Esophagus squamous epithelium (tissue), 5 donors: ENCODE measurements around the gene SARNP. TPM values are rescaled to one million over a fixed set of nuclear protein-coding genes. Genes with fewer than 3 reads are reported as not detected.

Experiments
- DNase-seq: peaks from one replicate; lab custom pipeline; 2025; lab: John Stamatoyannopoulos, UW
- H3K27ac ChIP-seq, 4 donors: fragments of 200-600 bp; sonication (generic); one replicate each; pipeline ENCODE4 v1.5.1; 2016 to 2019; ENCODE audit warnings: mild to moderate bottlenecking in 1 of 4
- H3K27me3 ChIP-seq, 4 donors: fragments of 200-600 bp; sonication (generic); 1 replicate in 3 of 4; 2 replicates in 1 of 4; pipeline versions ENCODE4 v1.5.1 to v1.6.0; 2017 to 2021; ENCODE audit warnings: antibody characterized with exemption in 1 of 4
- H3K36me3 ChIP-seq, 3 donors: fragments of 200-600 bp; sonication (generic); one replicate each; pipeline ENCODE4 v1.5.1; 2016 to 2019
- H3K4me1 ChIP-seq, 3 donors: fragments of 200-600 bp; sonication (generic); one replicate each; pipeline ENCODE4 v1.5.1; 2017 to 2019
- H3K4me3 ChIP-seq, 4 donors: fragments of 200-600 bp; sonication (generic); 1 replicate in 3 of 4; 2 replicates in 1 of 4; pipeline ENCODE4 v1.5.1; 2016 to 2019; ENCODE audit warnings: mild to moderate bottlenecking in 2 of 4, moderate library complexity in 1 of 4
- H3K9me3 ChIP-seq, 3 donors: fragments of 200-600 bp; sonication (generic); one replicate each; pipeline ENCODE4 v1.5.1; 2016 to 2019
- CTCF ChIP-seq, 6 experiments: fragments of 450-650 bp in 4 of 6; fragments of 200-600 bp in 2 of 6; sonication (generic) in 2 of 6; IDR thresholded peaks; one replicate each; pipeline ENCODE4 v1.5.1; 2016 to 2019; ENCODE audit warnings: antibody characterized with exemption in 6 of 6, mild to moderate bottlenecking in 4 of 6, moderate library complexity in 4 of 6
- POLR2A ChIP-seq, 4 donors: fragments of 450-650 bp; IDR thresholded peaks; one replicate each; pipeline ENCODE4 v1.6.1; 2017; ENCODE audit warnings: antibody characterized with exemption in 4 of 4, mild to moderate bottlenecking in 4 of 4, moderate library complexity in 3 of 4
- WGBS, 2 donors: methylation state at CpG; one replicate each; pipeline ENCODE4 v1.1.5; 2018; 5-methylcytosine and 5-hydroxymethylcytosine counted together
- intact Hi-C: fragments of 100-400 bp; cut with DNase I; formaldehyde crosslinking; loops from one replicate; pipeline ENCODE4 v1.15.0; 2022
- total RNA-seq, 4 donors: library from RNA; depleted of rRNA; stranded (reverse); fragments of >200 nt; gene quantifications; one replicate each; pipeline ENCODE4 v1.1.0, GENCODE V29; 2016
- donor health status: DM: yes; HTN: yes; CAD: no.

SARNP gene
- total RNA-seq, 4 donors from 2014 or later, result 22.6 to 60.1 (median 53.7) TPM

GRCh38 chr12:55713721-55714120 is 103.8 kb downstream of the SARNP start:
- DNase-seq, result no peak
- Histone ChIP-seq H3K4me1 (peaks cover 23 to 59% (median 37%) of the 10 kb centered on the region in 3 donors), H3K27ac (peak overlapping the region in 3 of 4 donors; percentile 57 to 83 (median 62)), H3K36me3 (no peaks in the 10 kb centered on the region), H3K4me3 (no peak overlapping the region), H3K27me3 (peaks cover 0 to 7% (median 0%) of the 10 kb centered on the region in 4 donors), H3K9me3 (no peaks in the 10 kb centered on the region)
- intact Hi-C loops, result no loop called here
- 56 to 61% methylated on average over 2 of the region's 2 CpGs for WGBS, 2 donors
- TF ChIP-seq POLR2A (IDR thresholded peaks at IDR 0.05), result no peak
- TF ChIP-seq CTCF (IDR thresholded peaks at IDR 0.05), result no peak

DNA sequence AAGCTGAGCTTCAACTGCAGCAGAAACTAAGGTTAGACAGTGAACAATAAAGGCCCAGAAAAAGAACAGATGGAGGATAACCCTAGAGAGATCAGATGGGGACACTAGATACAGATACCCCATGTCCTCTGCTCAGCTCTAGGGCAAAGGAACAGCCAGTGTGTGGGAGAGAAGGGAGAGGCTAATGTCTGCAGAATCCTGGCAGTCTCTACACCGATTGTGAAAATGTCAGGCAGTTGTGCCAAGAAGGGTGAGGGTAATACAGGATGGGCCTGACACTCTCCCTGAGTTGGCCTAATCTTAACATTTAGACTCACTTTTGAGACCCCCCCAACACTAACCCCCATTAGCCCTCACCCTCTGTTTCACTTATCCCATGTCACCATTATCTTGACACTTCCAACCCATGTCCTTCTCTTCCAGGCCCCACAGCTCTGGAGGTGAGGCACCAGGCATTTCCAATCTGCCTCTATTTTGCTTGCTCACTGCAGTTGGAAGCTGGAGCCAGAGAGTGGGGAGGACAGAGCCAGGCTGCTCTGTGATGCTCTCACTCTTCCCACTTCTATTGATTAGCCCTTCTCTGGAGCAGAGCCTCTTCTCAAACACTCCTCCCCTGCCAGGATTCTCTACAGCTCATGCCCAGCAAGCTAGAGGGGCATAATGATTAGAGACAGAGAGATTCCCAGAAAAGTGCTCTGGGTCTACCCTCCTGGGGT is 104.7 kb downstream of the SARNP start:
- TF ChIP-seq CTCF (IDR thresholded peaks at IDR 0.05) (no peak), POLR2A (IDR thresholded peaks at IDR 0.05) (no peak)
- Histone ChIP-seq H3K9me3 (no peaks in the 10 kb centered on the region), H3K27ac (peak overlapping the region; percentile 27 to 83 (median 60)), H3K4me1 (peaks cover 23 to 59% (median 34%) of the 10 kb centered on the region in 3 donors), H3K36me3 (no peaks in the 10 kb centered on the region), H3K27me3 (peaks cover 0 to 14% (median 0%) of the 10 kb centered on the region in 4 donors), H3K4me3 (no peak overlapping the region)
- intact Hi-C loops, result no loop called here
- 36 to 60% methylated on average over 1 of the region's 1 CpG for WGBS, 2 donors
- DNase-seq, result no peak

GRCh38 chr12:55711786-55712553 is 105.6 kb downstream of the SARNP start:
- no peak for DNase-seq
- no peak overlapping the region for H3K4me3 ChIP-seq
- 54 to 72% methylated on average over 4 of the region's 4 CpGs for WGBS, 2 donors
- no peaks in the 10 kb centered on the region for H3K9me3 ChIP-seq
- peak overlapping the region; percentile 27 to 83 (median 60) for H3K27ac ChIP-seq
- intact Hi-C loops, result no loop called here
- H3K36me3 ChIP-seq, result no peaks in the 10 kb centered on the region
- H3K4me1 ChIP-seq, result peaks cover 21 to 59% (median 25%) of the 10 kb centered on the region in 3 donors
- peaks cover 0 to 23% (median 0%) of the 10 kb centered on the region in 4 donors for H3K27me3 ChIP-seq
- no peak for TF ChIP-seq CTCF (IDR thresholded peaks at IDR 0.05)
- TF ChIP-seq POLR2A (IDR thresholded peaks at IDR 0.05), result no peak

DNA sequence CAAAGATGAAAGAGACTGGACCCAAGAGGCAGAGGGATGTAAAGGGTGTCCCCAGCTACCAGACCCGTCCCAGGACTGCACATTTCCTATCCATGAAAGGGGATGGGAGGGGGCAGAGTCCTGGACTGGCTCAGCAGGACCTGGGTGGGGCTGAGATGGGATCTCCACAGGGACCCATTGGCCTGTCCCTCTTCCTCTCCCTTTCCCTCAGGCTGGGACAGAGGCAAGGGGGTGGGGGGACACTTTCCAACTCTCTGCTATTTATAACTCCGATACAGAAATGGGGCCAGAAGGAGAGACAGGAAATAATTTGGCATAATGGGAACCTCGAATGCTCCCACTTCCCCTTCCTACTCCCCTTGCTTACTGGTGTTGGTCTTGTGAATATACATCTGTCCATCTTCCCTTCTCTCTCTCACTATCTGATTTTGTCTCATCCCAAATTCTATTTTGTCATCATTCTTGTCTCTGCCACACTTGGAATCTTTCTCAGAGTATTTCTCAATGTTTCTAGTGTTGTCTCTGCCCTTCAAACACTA is 108.8 kb downstream of the SARNP start:
- Histone ChIP-seq H3K4me1 (peaks cover 12 to 52% (median 21%) of the 10 kb centered on the region in 3 donors), H3K4me3 (peak overlapping the region in 3 of 4 donors; percentile 56 to 65 (median 59)), H3K36me3 (no peaks in the 10 kb centered on the region), H3K27me3 (peaks cover 0 to 38% (median 1%) of the 10 kb centered on the region in 4 donors), H3K27ac (peak overlapping the region; percentile 50 to 87 (median 81)), H3K9me3 (no peaks in the 10 kb centered on the region)
- 14 to 26% methylated on average over 3 of the region's 3 CpGs for WGBS, 2 donors
- intact Hi-C loops, result no loop called here
- TF ChIP-seq CTCF (IDR thresholded peaks at IDR 0.05) (no peak), POLR2A (IDR thresholded peaks at IDR 0.05) (no peak)
- DNase-seq, result no peak
